Stimulated activated CD4-positive, alpha-beta T cell treated with anti-CD3 and anti-CD28 coated beads, Interleukin-1b, Interleukin-23, amount 100 ng/mL, for 4 hours (primary cell): Measurements from ENCODE around the gene CCNJL.

Source experiments
- DNase-seq, 2 donors: peaks; one replicate each; pipeline ENCODE4 v3.0.0-alpha.2; 2020; ENCODE audit warnings: low read depth in 2 of 2

Gene CCNJL

DNA sequence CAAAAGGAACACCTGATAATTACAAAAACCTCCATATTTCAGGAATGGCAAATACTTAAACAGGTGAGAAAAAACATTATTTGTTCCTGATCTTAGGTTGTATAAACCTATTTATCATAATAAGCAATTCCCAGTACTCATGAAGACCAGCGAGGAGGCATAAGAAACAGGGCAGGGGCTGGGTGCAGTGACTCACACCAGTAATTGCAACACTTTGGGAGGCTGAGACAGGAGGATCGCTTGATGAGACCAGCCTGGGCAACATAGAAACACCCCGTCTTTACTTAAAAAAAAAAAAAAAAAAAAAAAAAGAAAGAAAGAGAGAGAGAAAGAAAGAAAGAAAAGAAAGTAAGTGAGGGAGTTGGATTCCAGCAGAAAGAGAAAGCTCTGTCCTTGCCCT is 21.6 kb downstream of the CCNJL start:
- DNase-seq: no peak

DNA sequence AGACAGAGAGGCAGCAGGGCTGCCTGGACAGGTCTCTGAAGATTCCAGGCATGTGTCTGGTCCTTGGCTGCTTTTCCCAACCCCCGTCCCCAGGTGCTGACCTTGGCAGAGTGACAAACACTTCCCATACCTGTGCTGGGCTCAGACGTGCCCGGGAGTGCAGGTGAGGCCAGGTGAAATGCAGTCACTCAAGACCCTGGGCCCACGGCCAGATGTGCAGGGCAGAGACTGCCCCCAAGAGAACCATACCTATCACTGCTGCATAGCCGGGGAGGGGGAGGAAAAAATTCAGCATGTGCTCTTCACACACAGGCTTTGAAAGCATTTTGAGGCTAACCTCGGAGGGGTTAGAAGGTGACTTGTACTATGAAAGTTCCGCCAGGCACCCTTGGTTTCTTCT is 22.6 kb downstream of the CCNJL start:
- DNase-seq: no peak

DNA sequence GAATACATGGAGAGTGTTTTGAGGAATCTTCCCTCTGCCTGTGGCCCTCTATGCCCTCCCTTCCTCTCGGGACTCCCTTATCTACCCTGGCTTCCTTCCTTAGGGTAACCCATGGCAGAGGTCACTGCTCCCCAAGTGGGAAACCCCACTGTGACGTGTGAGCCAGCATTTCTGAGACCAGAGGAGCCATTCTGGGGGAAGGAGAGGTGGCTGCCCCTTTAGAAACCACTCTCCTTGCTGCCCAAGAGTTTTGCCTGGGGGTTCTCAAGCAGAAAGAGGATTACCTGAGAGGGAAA is 23.1 kb downstream of the CCNJL start:
- no peak for DNase-seq

DNA sequence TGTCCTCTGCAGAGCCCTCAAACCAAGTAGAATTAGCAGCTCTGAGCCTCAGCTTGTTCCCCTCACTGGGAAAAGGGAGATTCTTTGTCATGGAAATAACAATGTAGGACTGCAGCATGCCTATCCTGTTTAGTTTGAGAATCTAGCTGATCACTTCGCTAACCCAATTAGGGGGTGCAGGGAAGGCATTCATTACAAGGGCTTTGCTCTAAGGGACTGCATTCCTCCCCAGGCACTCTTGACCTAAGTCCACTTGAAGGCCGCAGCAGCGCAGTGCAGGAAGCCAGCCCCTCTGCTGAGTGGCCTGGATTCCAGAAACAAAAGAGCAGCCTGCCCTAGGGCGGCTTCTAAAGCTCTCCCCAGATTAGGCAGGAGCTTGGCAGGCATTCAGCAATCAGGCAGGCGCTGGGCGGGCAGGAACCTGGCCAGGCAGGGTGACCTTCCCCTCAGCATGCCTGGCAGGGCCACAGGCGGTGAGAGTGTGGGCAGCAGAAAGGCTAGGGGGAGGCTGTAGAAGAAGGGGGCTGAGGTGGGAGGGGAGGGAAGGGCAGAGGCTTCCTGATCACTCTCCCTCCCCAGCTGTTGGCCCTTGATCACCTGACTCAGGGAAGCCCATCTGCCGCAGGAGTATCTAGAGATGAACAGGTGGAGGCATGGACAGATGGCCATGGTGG is 24.8 kb downstream of the CCNJL start:
- DNase-seq: no peak

DNA sequence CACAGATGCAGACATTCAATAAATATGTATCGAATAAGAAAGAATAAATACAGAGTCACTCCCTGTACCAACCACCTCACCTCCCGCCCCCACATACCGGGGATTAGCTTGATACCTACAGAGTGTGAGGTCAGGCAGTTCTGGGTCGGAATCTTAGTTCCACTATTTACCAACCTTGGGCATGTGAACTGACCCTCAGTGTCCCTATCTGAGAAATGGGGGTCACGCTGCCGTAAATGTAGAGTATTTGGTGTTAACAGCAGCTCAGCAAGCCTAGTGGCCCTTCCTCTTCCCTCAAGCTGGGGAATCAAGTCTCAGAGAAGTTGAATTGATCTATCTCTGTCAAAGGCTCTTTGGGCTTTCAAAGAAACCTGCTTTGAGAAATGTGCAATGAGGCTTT is 25.4 kb downstream of the CCNJL start:
- DNase-seq: no peak

DNA sequence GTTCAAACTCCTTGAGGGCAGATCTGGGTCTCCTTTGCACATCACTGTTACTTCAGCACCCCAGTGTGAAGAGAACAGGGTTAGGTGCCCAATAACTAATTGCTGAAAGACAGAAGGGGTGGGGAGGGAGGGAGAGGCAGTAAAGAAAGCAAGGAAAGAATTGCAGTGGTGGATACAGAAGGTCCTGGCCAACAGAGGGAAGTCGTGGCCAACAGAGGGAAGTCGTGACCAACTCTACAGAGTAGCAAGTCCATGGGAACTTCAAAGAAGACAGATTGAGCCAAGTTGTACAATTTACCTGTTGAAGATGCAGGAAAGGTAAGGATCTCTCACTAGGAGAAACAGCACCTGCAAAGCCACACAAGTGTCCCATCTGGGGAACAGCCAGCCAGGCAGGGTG is 27.0 kb downstream of the CCNJL start:
- no peak for DNase-seq

DNA sequence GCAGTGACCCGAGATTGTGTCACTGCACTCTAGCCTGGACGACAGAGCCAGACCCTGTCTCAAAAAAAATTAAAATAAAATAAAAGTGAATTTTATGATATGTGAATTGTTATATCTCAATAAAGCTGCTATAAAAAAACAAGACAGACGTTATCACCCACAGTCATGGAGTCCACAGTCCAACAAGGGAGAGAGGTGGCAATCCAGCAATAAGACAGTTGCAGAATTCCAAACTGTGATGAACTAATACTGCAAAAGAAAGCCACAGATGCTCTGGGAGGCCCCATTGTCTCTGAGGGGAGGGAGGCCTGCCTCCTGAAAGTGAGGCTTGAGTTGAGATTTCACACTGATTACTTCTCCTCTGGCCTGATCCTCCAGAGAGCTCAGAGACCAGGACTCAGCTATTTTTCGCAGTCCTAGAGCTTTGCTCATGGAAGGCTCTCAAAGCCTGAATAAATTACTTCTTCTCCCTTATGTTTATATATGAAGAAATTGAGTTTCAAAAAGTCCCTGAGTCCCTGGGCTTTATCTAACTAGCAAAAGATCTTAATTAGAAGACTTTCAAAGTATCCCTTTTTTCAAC is 28.0 kb downstream of the CCNJL start:
- DNase-seq: no peak

DNA sequence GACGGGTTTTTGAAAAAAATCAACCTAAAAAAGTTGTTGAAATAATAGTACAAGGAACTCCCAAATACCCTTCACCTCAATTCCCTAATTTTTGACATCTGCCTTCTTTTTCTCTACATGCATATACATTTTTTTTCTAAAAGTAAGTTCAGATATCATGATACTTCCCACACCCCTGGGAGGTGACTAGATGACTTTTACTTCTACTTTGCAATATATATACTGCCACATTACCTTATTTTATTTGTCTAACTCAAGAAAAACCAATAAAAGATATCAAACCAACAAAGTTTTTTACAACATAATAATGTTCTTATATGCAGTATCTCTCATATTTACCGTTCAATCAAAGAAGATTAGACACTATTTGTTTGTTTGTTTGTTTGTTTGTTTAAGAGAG is 31.1 kb downstream of the CCNJL start:
- no peak for DNase-seq

DNA sequence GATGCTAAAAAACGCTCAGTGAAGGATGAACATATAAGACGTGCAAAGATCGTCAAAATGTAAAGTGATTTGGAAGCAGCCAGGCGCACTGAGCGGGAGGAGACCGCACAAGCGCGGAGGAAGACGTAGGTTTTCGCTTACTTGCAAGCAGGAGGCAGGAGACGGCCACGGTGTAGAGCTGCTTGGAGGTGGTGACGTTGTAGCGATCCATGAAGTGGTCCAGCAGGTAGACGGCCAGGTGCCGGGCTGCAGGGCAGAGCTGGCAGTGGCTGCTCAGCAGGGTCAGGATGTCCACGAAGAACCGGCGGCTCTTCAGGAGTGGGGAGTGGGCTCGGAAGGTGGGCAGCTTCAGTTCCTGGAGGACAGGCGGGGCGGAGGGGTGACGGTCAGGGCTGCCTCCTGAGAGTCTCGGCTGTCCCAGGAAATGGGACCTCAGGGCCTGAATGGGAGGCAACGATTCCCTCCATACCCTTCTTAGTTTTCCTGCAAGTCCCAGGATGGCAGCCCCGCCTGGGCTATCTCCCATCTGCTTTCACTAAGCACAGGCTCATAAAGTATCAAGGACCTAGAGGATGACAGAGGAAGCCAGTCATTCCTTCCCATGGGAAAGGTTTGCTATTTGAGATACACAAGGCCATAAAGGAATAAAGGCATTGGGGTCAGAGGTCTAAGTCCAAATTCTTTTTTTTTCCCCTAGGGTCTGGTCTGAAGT is 31.8 kb downstream of the CCNJL start:
- no peak for DNase-seq

DNA sequence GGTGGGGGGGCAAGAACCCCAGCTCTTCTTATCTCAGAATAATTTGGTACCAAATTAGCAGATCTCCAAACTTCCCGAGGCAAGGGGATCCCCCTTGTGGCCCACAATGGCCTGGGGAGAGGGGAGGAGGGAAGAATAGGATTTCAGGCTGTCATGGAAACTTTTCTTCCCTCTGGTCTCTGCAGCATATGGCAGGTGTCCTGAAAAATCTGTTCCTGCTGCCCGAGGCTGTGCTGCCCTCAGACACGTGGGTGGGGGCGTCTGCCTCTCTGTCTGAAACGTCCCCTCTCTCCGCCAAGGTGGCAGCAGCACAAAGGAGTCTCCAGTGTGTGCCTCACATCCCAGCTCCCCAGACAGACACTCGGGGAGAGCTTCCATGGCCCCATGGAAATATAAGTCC is 34.0 kb downstream of the CCNJL start:
- DNase-seq: no peak

DNA sequence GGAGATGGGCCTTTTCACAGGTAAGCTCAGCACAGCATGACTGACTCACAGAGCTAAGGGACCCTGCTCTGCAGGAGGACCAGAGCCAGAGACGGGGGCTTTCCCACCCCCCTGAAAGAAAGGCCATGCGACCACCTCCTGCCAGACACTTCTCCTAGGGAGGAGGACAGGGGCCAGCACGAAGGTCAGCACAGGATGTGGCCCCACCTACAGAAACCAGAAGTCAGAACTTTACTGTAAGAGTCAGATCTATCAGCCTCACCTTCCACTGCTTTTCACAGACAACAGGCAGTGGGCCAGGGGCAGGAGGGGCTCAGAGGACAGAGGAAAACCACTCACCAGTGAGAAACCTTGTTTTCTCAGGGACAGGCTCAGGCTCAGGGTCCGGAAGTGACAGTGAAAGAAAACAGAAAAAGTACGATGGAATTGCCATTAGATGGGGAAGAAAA is 37.9 kb downstream of the CCNJL start:
- no peak for DNase-seq

DNA sequence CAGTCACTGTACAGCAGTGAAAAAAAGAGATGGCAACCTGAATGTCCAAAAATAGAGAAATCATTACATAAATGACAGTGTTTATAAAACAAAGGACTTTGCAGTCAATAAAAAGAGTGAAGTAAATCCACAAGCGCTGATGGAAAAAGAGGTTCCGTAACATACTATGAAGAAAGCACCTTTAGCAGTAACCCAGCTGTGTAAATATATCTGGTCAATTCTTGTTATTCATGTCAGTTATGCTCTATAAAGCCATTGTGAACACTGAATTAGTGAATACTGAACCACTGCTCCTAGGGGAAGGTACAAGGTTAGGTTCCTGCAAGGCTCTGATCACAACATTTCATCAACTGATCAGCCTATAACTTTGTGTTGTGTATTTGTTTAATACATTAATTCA is 39.5 kb downstream of the CCNJL start:
- DNase-seq: no peak

DNA sequence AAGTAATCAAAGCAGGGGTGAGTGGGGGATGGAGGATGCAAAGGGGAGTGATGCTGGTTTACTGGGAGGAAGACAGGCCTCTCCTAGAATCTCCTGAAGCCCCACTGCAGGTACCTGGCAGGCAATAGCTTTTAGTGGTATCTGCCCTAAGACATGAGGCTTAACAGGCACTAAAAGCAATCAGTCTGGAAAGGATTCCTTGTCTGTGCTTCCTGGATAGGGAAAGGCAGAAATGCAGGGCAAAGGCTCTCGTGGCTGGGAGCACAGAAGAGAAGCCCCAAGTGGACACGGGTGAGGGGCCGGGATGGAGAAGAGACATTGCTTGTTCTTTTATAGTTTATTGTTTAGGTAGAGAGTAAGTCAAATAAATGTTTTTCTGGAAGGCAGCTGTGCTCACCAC is 40.1 kb downstream of the CCNJL start:
- DNase-seq: no peak

DNA sequence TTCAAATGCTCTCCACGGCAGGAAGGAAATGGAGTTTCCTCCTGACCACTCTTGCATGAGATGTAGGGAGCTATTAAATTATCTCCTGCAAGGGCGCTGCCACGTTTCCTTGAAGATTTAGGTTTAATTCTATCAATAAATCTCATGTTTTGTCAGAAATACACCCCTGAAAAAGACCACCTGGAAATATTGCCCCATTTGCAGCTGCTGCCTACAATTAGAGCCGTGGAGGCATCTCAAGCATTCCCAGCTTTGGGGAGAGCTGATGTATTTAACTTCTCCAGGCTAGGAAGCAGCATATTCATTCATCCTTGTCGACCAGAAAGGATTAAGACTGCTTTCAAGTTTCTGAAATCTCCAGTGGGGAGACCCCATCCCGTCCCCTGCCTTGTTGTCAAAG is 40.5 kb downstream of the CCNJL start:
- no peak for DNase-seq

DNA sequence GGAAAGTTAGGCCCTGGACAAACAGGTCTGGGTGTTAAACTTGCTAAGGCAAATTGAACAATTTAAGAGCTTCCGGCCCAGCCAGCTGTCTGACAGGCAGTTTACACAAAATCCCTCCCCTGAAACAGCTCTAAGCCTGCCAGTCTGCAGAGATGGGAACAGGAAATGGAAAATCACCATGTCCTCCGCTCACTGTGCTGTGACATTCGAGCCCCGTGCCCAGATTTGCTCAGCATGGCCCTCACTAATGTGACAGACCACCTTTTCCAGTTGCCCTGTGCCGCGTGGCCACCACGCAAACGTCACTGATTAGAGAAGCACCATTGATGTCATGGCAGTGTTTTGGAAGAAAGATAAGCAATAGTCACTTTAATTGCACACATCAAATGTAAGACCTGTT is 41.0 kb downstream of the CCNJL start:
- DNase-seq: no peak

DNA sequence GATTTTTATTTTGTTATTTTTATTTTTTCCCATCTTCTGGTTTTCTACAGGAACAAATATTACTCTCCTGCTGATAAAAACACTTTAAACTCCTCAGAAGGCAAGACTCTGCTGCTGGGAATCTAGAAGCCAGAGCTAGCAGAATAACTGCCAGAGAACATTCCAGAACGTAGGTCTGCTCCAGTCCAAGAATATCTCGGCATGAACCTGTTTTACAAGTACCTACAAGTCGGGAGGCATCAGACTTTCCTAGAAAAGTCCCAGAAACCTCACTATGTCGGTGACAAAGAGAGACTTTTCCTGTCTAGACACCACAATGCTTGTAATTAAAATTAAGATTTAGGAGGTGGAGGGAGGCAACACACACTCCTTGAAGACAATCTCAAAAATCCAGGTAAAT is 41.7 kb downstream of the CCNJL start:
- no peak for DNase-seq

DNA sequence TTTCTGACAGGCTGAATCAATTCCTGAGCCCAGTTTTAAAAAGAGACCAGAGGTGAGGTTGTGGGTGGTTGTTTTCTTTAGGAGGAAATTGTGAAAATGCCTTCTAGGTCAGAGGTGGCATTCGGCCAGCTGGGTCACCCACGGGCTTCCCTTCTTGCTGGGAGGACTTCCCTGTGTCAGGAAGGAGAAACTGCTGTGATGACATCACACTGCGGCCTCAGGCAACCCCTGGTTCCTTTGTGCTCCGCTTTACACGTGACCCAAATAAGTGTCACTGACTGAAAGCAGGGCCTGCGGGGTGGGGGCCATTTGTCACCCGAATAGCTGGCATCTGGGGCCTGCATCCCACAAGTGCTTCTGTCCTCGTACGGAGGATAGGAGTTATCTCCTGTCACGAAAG is 43.3 kb downstream of the CCNJL start:
- no peak for DNase-seq

DNA sequence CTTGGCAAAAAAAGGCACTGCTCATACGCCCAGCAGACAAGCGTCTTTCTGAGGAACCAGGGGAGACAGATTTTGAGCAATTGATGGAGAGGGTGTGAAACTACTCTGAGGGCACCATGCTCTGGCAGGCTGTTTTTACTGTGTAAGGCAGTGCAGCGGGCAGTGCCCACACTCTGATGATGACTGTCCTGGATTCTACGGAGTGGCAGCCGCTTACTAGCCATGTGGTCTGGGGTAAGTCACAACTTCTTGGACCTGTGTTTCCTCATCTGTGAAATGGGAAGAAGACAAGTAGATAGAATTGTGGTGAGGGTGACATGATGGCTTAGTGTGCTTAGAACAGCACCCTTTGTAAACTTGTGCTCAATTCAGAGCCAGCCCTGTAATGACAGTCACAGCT is 44.2 kb downstream of the CCNJL start:
- no peak for DNase-seq

DNA sequence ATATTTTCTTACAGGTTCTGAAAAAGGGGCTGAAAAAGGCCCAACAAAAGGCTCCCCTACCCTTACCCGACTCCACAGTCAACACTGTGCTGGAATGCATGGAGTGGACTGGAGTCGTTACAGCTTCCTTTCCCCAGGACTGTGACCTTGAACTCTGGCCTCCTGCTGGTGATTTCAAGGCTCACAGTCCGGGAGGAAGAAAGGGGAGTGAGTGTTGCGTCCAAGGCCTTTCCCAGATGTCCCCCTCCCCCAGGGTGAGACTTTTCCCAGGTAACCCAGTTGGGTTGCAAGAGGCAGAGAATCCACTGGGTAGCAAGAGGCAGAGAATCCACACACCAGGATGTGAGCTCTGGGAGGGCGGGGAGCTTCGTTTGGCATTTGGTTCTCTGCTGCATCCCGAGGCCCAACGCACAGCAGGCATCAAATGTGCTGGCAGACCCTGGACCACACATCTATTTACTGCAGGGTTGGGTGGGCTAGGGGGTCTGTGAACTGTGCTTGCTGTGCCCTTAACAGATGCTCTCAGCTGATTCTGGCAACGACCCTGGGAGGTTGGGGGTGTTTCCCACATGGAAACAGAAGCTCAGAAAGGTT is 45.5 kb downstream of the CCNJL start:
- no peak for DNase-seq

DNA sequence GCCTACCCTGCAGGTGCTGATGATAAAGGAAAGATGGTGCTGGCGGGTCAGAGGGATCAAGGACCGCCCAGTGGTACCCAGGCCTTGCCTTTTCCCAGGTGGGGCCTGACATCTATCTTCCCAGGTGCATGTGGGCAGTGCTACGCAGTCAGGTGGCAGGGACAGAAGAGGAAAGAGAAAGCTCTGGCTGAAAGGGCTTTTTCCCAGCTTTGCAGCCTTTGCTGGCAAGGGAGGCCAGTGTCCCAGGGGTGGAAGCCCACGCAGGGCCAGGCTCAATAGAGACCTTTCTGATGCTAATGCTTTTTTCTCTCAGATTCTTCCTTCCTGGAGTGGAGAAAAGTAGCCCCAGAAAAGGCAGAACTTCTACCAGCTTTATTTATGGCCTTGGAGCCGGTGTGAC is 46.3 kb downstream of the CCNJL start:
- no peak for DNase-seq

DNA sequence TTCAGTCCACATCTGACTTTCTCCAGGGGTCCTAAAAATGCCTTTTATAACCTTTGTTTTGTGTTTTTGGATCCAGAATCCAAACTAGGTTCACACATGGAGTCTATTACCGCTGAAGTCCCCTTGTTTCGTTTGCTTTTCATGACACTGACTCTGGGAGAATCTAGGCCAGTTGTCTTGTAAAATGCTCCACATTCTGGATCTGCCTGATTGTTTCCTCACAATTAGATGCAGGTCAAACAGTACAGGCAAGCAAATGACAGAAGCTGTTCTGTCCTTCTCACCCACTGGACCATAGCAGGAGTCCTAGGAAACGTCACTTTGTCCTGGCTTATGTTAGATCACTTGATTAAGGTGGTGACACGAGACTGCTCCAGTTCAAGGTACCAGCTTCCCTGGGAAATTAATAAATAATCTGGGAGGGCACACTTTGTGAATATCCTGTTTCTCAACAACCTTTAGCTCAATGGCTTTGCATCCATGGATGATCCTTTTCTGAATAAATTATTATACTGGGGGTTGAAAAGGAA is 49.0 kb downstream of the CCNJL start:
- no peak for DNase-seq

DNA sequence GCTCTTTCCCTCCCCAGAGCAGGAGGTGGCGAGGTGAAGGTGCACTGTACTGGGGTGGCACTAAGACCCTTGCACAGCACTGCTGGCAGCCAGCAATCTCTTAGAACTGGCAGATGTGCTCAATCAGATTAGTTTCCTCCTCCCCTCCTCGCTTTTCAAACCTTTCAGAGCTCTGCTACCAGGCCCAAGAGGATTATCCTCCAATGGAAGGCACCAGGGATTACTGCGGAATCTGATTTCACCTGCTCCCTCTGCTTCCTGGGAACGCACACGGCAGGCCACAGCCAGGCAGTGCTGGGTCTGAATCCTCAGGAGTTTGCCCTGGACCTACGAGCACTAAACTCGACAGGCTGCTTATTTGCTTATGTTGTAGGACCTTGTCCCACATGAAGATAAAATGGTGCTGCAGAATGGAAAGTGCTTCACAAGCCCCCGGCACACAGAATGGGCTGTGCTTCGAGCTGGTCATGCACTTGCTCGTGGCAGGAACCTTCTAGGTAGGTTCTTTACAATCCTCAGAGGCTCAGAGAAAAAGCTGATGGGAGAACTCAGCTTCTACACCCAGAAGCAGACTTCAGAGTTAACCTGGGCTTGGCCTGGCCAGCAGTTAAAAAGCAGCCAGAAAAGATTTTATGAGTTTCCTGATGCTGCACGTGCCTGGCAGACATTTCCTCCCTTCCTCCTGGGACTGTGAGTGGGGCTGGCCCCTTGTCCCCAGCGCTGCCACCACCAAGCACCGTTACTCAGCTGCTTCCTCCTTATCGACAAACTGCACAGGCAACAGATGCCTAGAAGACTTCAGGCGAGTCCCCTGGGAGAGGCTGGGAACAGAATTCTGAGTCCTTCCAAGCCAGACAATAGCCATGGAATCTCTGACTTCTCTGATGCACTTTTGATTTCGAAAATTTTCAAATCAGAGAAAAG is 50.0 kb downstream of the CCNJL start:
- DNase-seq: no peak
